Limb (tissue), 2 donors: ENCODE data around the gene ALDH1B1.

ENCODE experiments used
- DNase-seq, 2 donors: peaks; one replicate each; pipeline ENCODE4 v3.0.0-alpha.2; 2016; ENCODE audit errors: extremely low spot score in 2 of 2

The ALDH1B1 gene

GRCh38 chr9:38414040-38414723 is 21.7 kb downstream of the ALDH1B1 start:
- DNase-seq, result peak; percentile 14 to 54

- no peak for DNase-seq
Measured at GRCh38 chr9:38415856-38416255, 23.4 kb downstream of the ALDH1B1 start.

DNA sequence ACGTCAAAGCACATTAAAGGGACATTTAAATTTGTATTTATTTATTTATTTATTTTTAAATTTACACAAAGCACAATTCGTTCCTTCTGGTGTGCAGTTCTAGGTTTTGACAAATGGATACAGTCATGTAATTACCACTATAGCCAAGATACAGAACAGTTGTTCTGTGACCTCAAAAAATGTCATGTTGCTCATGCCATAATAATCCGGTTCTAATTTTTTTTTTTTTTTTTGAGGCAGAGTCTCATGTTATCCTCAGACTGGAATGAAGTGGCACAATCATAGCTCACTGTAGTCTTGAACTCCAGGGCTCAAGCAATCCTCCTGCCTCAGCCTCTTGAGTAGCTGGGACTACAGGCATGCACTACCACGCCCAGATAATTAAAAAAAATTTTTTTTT is 24.0 kb downstream of the ALDH1B1 start:
- DNase-seq, result no peak

DNA sequence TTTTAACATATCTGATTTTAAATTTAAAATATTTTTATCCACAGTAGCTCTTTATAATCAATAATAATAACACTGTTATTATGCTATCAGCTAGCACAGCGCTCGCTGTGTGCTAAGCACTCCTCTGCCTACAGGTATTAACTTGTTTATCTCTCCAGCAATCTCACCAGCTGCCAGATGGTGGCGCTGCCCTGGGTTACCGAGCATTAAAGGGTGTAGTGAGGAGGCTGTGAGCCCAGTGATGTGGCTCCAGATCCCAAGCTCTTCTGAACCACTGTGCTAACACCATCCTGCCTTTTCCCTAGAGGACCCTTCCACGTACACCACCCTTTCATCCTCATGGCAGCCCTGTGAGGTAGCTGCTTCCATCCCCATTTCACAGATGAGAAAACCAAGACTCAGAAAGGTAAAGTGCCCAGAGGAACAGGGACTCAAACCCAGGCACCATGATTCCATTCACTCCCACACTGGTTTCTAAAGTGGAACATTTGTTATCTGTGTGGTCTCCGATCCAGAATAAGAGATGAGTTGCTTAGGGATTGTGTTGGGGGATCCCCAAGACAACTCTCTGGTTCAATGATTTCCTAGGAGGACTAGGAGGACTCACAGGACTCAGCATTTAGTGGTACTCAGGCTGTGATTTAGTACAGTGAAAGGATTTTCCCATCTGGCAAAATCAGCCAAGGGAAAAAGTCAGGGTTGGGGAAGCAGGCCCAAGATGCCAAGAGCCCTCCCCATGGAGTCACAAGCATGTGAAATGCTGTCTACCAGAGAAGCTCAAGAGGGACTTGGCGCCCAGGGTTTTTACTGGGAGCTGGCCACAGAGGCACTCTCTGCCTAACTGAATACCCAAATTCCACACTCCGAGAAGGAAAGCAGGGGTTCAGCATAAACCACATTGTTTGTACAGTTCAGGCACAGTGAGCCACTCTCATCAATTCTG is 24.8 kb downstream of the ALDH1B1 start:
- no peak for DNase-seq

GRCh38 chr9:38418366-38418765 is 25.9 kb downstream of the ALDH1B1 start:
- no peak for DNase-seq

DNA sequence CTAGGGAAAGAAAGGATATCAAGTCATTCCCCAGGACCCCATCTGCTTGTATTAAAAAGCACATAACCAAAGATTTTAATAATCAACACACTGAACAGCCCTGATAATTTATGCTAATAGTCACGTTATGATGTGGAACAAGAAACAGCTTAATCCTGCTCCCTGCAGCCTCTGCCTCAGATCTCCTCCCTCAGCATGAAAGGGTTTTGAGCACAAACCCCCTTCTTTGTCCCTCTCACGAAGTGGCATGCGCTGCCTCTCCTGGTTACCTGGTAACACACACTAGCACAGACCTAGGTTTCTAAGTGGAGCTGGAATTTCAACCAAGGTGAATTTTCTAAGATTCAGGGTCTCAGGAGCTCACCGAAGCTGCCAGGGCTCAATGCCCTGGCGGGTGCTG is 26.7 kb downstream of the ALDH1B1 start:
- DNase-seq, result no peak

DNA sequence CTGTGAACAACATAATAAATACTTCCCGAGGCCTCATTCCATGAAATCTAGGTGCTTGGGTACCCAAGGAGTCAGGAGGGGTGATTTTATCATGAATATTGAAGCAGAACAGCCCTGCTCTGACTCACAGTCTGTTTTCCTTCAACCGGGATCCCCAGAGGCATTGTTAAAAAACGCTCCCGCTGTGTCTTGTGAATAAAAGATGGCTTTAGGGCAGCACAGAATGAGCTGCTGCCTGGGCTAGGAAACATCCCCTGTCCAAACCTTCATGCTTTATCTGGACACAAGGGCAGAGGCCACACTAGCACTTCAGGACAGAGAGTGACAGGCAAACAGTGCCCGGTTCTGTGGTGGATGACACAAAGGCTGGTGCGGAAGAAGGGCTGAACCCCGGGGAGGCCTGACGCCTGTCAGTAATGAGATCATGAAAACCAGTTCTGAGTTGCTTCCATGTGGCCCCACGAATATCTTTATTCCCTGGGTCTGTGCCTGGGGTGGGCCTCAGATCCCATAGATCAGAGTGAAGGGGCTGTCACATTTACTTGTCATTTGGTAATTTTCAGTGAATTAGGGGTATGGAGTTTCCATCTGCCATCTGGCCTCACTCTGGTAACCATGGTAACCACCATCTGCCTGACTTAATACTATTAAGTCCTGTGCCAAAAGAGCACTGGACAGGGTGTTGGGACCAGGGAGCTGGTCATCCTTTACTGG is 29.2 kb downstream of the ALDH1B1 start:
- DNase-seq, result peak in 1 of 2 donors; percentile 49

GRCh38 chr9:38422555-38423260 is 30.2 kb downstream of the ALDH1B1 start:
- DNase-seq, result no peak

DNA sequence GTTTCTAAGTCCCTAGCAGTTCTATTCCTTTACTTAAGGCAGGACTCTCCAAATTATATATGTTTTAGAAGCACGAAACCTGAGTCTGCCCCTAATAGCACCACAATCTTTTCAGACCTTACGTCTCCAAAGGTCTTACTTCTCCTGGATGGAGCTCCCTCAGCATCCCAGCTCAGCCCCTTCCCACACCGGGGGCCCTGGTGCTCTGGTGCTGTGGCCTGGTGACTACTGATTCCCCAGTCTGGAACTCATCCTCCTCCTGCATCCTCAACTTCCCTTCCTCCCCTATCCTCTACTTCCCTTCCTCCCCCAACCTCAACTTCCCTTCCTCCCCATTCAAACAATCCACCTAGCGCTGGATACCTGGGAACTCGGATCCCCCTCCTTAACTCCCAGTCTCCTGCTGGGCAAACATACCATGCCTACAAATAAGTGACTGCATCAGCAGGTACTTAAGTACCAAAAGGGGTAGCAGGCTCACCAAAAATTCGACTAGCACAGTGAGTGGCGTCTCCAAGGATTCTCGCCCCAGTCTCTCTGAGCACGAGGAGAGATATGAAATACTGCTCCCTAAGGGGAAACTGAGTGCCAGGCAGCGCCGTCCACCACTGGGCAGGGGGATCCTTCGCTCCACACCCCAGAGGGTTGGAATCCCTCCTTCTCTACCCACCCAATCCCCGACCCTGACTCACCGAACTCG is 30.9 kb downstream of the ALDH1B1 start:
- DNase-seq, result no peak

GRCh38 chr9:38423973-38424843 is 31.7 kb downstream of the ALDH1B1 start, which contains the start of gene IGFBPL1:
Gene IGFBPL1, minus strand, starts transcription at chr9:38424454. Its CDS starts 30 bp downstream, at chr9:38424424.
- peak; percentile 10 to 72 for DNase-seq

- no peak for DNase-seq
Measured at GRCh38 chr9:38424918-38425317, 32.4 kb downstream of the ALDH1B1 start.

DNA sequence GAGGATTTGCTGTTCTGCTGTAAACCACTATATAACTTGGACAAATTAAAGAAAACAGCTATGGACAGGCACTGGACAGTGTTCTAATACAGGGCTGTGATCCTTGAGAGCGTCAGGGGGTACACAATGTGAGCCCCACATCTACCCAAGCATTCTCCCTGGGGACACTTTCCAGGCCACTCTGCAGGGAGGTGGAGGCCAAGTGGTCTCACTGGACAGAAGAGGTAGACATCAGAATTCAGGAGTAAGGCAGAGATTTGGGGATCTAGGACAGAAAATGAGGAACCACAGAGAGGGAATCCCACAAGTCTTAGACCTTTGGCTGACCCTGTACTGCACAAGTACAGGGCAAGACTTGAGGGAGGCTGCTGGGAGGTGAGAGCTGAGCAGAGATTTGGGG is 35.6 kb downstream of the ALDH1B1 start:
- DNase-seq, result no peak

DNA sequence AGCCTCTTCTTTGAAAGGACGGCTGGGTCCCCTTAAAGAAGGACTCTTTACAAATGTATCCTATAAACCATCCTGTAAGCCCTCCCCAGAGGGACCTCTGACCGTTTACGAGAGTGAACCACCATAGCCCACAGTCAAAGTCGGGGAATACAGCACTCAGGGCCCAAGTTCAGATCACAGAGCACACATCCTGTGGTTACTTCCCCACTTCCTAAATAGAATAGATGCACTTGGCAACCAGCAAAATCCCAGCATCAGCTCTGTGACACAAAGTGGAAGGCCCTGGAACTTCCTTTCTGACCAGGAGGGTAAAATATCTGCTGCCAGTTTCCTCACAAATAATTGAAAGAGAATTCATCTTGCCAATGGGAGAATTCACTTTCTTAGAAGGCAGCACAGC is 38.6 kb downstream of the ALDH1B1 start:
- no peak for DNase-seq

GRCh38 chr9:38432922-38433510 is 40.5 kb downstream of the ALDH1B1 start:
- DNase-seq, result no peak

DNA sequence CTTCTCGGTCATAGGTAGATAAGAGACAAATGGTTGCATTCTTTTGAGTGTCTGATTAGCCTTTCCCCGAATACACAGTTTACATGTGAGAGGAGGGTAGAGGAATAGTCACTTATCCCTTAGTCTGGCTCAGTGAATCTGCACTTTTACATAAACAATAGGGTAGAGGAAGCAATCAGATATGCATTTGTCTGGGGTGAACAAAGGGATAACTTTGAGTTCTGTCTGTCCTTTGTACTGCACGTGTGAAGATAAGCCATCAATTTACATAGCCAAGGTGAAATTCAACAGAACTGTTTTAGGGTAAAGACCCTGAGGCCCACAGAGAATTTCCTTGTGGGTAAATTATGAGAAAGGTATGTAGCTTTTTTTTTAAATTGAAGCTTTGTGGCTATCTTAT is 41.9 kb downstream of the ALDH1B1 start:
- no peak for DNase-seq

GRCh38 chr9:38434853-38435252 is 42.4 kb downstream of the ALDH1B1 start:
- no peak for DNase-seq

DNA sequence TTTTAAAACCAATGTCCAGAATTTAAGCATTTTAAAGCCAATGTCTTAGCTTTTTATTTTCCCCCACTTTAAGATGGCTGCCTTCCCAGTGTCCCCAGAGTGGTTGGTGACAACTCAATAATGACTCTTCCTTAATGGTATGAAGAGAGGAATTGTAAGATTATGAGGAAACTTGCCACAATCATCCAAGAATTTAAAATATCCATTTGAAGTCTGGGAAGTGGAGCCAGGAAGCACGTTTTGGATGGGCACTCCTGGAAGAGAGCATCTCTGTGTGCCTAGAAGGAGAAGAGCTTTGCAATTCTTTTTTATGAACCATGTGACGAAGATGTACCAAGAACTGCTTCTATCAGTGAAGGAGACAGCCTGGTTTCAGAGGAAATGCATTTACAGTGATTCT is 43.0 kb downstream of the ALDH1B1 start:
- no peak for DNase-seq

GRCh38 chr9:38436708-38437107 is 44.2 kb downstream of the ALDH1B1 start:
- DNase-seq, result no peak

GRCh38 chr9:38437193-38437823 is 44.8 kb downstream of the ALDH1B1 start:
- peak in 1 of 2 donors; percentile 10 for DNase-seq
